Erythroblast (primary cell): Measurements from ENCODE around the gene TTF2.

Experiments
- GATA1 ChIP-seq: IDR thresholded peaks from 2 replicates; pipeline ENCODE4 v1.6.1; 2011; ENCODE audit warnings: low read depth, mild to moderate bottlenecking, control low read depth, low read length, moderate library complexity
- POLR2A ChIP-seq: IDR thresholded peaks from 2 replicates; pipeline ENCODE4 v1.6.1; 2011; ENCODE audit warnings: mild to moderate bottlenecking, low read length

GRCh38 chr1:117094841-117095604, 34.9 kb downstream of the TTF2 start:
- TF ChIP-seq POLR2A: no peak
- no peak for TF ChIP-seq GATA1
